ENCODE results near the gene CHADL.

CHADL gene

GRCh38 chr22:41257696-41258095, 17.0 kb upstream of the CHADL start:
- no peak for DNase-seq (ENCODE audit: low read depth in 2 of 2)

DNA sequence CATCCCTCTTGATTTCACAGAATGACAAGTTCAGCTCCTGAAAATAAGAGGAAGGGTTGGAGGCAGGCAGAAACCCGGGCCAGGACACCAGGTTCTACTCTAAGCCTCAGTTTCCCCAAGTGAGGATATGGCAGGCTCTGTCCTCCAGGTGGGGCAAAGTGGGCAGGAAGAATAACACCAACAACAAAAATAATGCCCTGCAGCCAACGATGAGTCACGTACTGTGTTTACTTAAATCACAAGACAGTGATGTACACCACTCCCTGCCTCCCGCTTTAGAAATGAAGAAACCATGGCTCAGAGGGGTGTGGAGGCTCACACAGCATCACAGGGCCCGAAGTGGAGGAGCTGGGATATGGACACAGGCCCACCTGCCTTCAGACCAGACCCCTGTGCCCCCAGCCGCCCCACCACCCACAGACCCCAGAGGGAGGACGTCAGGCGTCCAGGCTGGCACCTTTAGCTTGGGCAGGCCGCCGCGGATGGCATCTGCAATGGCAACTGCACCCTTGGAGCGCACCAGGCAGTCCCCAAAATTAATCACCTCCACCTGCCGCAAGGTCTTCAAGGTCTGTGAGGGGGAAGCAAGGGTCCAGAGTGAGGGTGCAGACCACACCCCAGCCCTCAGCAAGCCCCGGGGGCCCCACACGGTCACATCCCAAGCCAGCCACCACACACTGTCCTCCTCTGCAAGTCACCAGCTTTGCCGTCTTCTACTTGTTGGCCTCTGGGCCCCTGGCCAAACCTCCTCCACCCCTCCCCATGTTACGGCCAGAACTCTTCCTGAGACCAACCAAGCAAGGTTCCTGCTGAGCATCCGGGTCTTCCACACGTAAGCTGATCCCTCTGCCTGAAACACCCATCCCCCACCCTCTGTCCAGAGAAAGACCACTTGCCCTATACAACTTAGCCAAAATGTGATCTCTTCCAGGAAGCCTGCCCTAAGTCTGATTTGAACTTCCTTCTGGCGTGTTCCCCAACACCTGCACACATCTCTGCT, 15.8 kb upstream of the CHADL start:
- no peak for DNase-seq (ENCODE audit: low read depth in 2 of 2)

- DNase-seq (ENCODE audit: low read depth in 2 of 2), result no peak
Measured at GRCh38 chr22:41254230-41254629, 13.5 kb upstream of the CHADL start.

DNA sequence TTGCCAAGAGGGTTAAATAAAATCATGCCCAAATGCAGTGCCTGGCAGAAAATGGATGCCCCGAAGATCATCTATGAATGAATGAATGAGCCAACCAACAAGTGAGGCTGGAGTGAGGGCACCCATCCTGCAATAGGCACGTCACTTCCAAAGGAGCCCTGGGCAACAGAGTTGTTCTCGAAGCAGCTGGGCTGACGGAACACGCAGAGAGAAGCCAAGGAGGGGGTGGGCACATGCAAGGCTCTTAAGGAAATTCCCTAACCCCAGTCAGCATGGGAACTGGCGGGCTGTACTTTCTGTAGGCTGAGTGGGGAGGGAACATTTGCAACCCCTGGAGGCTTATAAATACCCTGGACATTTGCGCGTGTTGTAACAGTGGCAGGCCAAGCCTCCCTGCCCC, 11.6 kb upstream of the CHADL start:
- DNase-seq (ENCODE audit: low read depth in 2 of 2), result no peak

GRCh38 chr22:41250127-41250526, 9.4 kb upstream of the CHADL start:
- DNase-seq (ENCODE audit: low read depth in 2 of 2), result no peak

GRCh38 chr22:41249442-41249841, 8.7 kb upstream of the CHADL start:
- DNase-seq (ENCODE audit: low read depth in 2 of 2), result no peak

GRCh38 chr22:41248758-41249157, 8.0 kb upstream of the CHADL start:
- DNase-seq (ENCODE audit: low read depth in 2 of 2), result no peak

DNA sequence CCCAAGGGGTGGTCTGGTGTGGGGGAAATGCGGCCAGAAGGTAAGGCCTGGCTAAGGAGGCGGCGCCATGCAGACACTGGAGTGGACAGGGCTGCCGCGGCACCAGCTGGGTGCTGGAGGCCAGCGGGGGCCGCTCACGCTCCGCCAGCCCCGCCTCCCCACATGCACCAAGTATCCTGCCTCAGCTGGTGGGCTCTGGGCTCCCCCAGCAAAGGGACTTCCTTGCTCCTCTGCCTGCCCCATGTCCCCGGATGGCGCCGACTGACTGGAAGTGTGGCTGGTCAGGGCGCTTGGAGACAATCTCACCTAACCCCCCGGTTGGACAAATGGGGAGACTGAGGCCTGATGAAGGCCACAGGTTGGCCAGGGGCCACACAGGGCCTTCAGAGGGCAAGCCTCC, 7.6 kb upstream of the CHADL start:
- no peak for DNase-seq (ENCODE audit: low read depth in 2 of 2)

DNA sequence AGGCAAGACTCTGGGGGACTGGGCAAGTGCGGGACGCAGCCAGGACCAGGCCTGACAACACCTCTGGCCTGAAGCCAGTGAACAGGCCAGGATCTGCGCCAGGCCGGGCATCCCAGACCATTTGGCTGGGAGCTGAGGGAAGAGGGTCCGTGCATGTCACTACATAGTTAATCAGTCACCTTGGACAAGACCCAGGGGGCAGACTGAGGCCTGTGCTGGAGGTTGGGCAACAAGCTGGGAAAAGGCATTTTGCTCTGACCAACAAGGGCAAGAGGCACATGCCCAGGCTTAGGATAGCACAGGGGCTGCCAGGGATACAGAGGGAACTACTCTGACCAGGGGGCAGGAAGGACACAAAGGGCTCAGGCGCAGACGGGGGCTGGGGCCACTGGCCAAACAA, 7.0 kb upstream of the CHADL start:
- no peak for DNase-seq (ENCODE audit: low read depth in 2 of 2)

DNA sequence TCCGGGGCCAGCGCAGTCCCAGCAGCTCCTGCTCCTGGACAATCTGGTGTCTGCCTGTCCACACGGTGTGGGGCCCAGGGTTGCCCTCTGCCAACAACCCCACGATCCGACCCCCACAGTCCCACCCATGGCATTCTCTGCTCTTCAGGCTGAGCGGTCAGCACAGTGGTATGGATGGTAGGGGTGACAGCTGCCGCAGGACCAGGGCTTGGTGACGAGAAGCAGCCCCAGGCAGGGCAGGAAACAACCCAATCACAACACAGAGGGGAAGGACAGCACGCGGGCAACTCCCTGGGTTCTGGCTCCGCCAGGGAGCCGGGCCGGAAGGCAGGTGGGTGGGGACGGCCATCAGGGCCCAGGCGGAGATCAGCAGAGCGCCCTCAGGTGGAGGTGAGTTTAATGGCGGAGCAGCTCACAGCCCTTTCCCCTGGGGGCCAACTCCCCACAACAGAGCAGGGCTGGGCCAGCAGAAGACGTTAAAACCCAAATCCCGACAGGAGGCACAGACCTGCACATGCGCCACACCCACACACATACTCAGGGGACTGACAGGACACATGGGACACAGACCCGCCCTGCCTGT, 5.3 kb upstream of the CHADL start:
- DNase-seq (ENCODE audit: low read depth in 2 of 2), result no peak

GRCh38 chr22:41243361-41243760, 2.6 kb upstream of the CHADL start:
- DNase-seq (ENCODE audit: low read depth in 2 of 2), result no peak

- no peak for DNase-seq (ENCODE audit: low read depth in 2 of 2)
Measured at GRCh38 chr22:41242396-41243117, 1.8 kb upstream of the CHADL start.

DNA sequence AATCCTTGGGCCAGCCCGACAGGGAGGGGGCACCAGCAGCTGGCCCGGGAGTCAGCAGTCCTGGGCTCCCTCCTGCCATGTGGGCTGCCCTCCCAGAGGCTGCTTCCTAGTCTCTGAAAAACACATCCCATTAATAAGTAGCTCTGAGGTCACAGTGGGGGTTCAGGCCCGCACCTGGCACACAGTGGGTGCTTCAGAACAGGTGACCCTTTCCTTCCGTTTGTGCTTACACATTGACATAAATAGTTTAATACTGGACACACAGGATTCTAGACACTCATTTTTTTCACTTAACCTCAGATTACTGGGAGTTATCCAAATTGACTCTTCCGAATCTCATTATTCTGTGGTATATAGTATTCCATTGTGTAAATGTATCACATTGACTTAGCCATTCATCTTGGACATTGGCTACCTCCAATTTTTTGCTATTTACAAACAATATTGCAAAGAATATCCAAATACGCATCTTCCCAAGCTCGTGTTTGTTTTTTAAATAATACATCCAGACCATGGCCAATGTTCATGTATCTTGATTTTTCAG, 474 bp upstream of the CHADL start:
- no peak for DNase-seq (ENCODE audit: low read depth in 2 of 2)

DNA sequence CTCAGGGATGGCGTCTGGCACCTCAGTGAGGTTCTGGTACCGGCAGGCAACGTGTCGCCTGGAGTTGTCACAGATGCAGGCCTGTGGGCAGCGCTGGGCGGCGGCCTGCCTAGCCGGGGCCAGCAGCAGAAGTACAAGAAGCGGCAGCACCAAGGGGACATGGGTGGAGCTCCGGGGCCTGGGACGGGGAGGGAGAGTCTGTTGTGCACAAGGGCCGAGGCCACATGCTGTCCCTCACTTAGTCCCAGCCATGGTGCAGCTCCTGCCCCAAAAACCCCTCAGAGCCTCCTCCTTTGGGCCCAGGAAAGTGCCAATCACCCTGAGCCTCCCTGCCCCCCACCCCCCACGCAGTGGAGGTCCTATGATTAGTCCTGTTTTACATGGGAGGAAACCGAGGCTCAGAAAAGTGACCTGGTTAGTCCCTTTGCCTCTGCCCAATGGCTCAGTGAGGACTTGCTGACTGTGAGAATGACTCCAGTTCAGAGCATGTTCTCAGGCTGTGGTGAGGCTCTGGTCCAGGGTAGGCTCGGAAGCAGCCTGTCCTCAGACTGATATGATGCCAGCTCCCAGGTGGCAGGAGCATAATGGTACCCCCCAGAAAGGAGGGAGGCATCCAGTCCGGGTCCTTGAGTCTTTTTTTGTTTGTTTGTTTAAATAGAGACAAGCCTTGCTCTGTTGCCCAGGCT, 1.1 kb downstream of the CHADL start:
- no peak for DNase-seq (ENCODE audit: low read depth in 2 of 2)

DNA sequence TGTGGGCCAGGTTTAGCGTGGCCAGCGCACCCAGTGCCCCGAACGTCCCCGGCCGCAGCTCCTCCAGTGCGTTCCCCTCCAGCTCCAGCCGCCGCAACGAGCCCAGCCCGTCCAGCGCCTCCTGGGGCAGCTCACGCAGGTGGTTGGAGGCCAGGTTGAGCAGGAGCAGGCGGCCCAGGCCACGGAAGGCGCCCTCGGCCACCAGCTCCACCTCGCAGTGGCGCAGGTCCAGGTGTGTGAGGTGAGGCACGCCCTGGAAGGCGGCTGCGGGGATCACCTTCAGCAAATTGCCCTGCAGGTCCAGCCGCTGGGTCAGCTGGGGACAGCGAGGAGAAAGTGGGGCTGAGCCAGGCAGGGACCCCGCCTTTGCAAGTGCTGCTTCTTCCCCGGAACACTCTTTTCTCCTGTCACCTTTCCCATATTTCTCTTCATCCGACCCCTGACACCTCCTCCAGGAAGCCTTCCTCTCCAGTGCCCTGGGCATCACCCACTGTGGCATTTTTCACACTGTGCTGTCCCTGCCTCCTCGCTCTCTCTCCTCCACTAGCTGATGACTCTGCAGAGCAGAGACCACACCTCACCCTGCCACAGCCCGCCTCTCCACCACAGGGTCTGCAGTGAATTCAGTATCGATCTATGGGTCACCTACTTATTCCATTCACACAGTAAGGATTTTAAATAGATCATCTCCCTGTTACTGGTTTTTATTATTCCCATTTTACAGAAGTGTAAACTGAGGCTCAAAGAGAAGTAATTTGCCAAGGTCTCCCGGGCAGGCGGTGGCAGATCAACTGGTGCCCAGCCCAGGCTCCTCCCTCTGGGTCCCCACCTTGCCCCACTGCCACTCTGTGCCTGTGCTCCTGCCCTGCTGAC, 1.9 kb downstream of the CHADL start:
- no peak for DNase-seq (ENCODE audit: low read depth in 2 of 2)

DNA sequence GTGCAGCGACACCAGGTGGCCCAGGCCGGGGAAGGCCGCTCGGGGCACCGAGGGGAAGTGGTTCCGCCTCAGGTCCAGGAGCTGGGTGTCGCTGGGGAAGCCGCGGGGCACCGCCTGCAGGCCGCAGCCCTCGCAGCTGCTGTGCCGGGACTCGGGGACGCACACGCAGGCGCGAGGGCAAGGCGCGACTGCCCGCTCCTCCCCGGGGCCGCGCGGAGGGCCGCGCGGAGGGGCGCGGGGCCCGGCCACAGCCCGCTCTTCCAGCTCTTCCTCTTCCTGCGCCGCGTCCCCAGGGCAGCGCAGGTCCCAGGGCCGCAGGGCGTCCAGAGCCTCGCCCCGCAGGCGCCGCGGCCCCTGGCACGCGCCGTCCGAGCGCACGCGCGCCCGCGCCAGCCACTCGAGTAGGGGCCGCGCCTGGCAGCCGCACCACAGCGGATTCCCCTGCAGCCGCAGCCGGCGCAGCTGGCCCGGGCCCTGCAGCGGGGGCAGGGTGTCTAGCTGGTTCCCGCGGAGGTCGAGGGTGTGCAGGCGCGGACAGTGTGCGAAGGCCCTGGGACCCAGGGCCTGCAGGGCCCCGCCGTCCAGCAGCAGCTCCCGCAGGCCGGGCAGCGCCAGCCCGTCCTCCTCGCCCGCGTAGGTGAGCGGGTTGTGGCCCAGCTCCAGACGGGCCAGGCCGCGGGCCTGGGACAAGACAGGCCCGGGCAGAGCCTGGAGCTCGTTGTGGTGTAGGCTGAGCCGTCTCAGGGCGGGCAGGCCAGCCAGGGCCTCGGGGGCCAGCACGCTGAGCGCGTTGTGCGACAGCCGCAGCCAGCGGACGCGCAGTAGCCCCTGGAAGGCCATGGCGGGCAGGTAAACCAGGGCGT, 2.8 kb downstream of the CHADL start:
- DNase-seq (ENCODE audit: low read depth in 2 of 2), result peak; percentile 68 to 71

GRCh38 chr22:41237036-41237706, 3.6 kb downstream of the CHADL start:
- DNase-seq (ENCODE audit: low read depth in 2 of 2), result no peak

- DNase-seq (ENCODE audit: low read depth in 2 of 2), result no peak
Measured at GRCh38 chr22:41234815-41235695, 5.7 kb downstream of the CHADL start.
